Liver (tissue), 9 donors: ENCODE data around the gene TCF7L2. TPM values are rescaled to one million over a fixed set of nuclear protein-coding genes. Genes with fewer than 3 reads are reported as not detected.

Experiments used
- DNase-seq: peaks from one replicate; pipeline ENCODE4 v3.0.0-alpha.2; 2017; ENCODE audit warnings: low spot score
- H3K27ac ChIP-seq, 2 donors: one replicate each; pipeline ENCODE4 v1.7.0; 2013; ENCODE audit warnings: inconsistent platforms in 2 of 2, low read length in 2 of 2, control low read depth in 1 of 2, low read depth in 1 of 2, mild to moderate bottlenecking in 1 of 2
- H3K27me3 ChIP-seq, 4 donors: one replicate each; pipeline versions ENCODE4 v1.6.1 to v1.7.0; 2013; ENCODE audit warnings: low read length in 3 of 4, inconsistent platforms in 1 of 4, mild to moderate bottlenecking in 1 of 4, moderate library complexity in 1 of 4; ENCODE audit not compliant: control insufficient read depth in 4 of 4, insufficient read depth in 4 of 4
- H3K36me3 ChIP-seq, 4 donors: one replicate each; pipeline versions ENCODE4 v1.6.1 to v1.7.0; 2013; ENCODE audit warnings: low read length in 3 of 4, mild to moderate bottlenecking in 3 of 4, low read depth in 1 of 4, moderate library complexity in 1 of 4; ENCODE audit not compliant: control insufficient read depth in 4 of 4, insufficient read depth in 3 of 4
- H3K4me1 ChIP-seq, 4 donors: one replicate each; pipeline versions ENCODE4 v1.6.1 to v1.7.0; 2013; ENCODE audit warnings: low read length in 3 of 4, mild to moderate bottlenecking in 3 of 4, moderate library complexity in 1 of 4; ENCODE audit not compliant: control insufficient read depth in 4 of 4, insufficient read depth in 4 of 4
- H3K4me3 ChIP-seq, 3 donors: one replicate each; pipeline versions ENCODE4 v1.6.1 to v1.7.0; 2013; ENCODE audit warnings: low read length in 3 of 3, control low read depth in 1 of 3, low read depth in 1 of 3, mild to moderate bottlenecking in 1 of 3
- H3K9ac ChIP-seq, 2 donors: one replicate each; pipeline ENCODE4 v1.7.0; 2013; ENCODE audit warnings: low read length in 2 of 2, mild to moderate bottlenecking in 2 of 2, moderate library complexity in 2 of 2, control low read depth in 1 of 2, low read depth in 1 of 2
- H3K9me3 ChIP-seq, 4 donors: one replicate each; pipeline versions ENCODE4 v1.6.1 to v1.7.0; 2013; ENCODE audit warnings: low read length in 3 of 4; ENCODE audit not compliant: control insufficient read depth in 4 of 4
- EGR1 ChIP-seq, 2 donors: IDR thresholded peaks; 2 replicates each; pipeline ENCODE4 v1.6.1; 2016 to 2018; ENCODE audit warnings: antibody characterized with exemption in 2 of 2, low read depth in 2 of 2
- FOXA1 ChIP-seq: IDR thresholded peaks from 2 replicates; pipeline ENCODE4 v1.6.1; 2016; ENCODE audit warnings: antibody characterized with exemption
- GABPA ChIP-seq, 2 donors: IDR thresholded peaks in 1 of 2; conservative IDR thresholded peaks in 1 of 2; 2 replicates each; pipeline ENCODE4 v1.6.1; 2016; ENCODE audit warnings: antibody characterized with exemption in 2 of 2, mild to moderate bottlenecking in 1 of 2, moderate library complexity in 1 of 2
- HNF4A ChIP-seq, 2 donors: conservative IDR thresholded peaks; 2 replicates each; pipeline ENCODE4 v1.6.1; 2016; ENCODE audit warnings: antibody characterized with exemption in 2 of 2, mild to moderate bottlenecking in 2 of 2
- HNF4G ChIP-seq: IDR thresholded peaks from 2 replicates; pipeline ENCODE4 v1.6.1; 2016; ENCODE audit warnings: antibody characterized with exemption
- JUND ChIP-seq, 2 donors: IDR thresholded peaks; 2 replicates each; pipeline ENCODE4 v1.6.1; 2016; ENCODE audit warnings: antibody characterized with exemption in 2 of 2
- NR2F2 ChIP-seq: IDR thresholded peaks from 2 replicates; pipeline ENCODE4 v1.6.1; 2016; ENCODE audit warnings: antibody characterized with exemption
- RAD21 ChIP-seq, 2 donors: IDR thresholded peaks; 2 replicates each; pipeline ENCODE4 v1.6.1; 2016; ENCODE audit warnings: antibody characterized with exemption in 2 of 2, mild to moderate bottlenecking in 2 of 2
- RXRA ChIP-seq, 2 donors: IDR thresholded peaks; 2 replicates each; pipeline ENCODE4 v1.6.1; 2017 to 2018; ENCODE audit warnings: antibody characterized with exemption in 2 of 2, mild to moderate bottlenecking in 1 of 2
- SP1 ChIP-seq: IDR thresholded peaks from 2 replicates; pipeline ENCODE4 v1.6.1; 2018; ENCODE audit warnings: antibody characterized with exemption, mild to moderate bottlenecking
- TAF1 ChIP-seq: conservative IDR thresholded peaks from 2 replicates; pipeline ENCODE4 v1.6.1; 2016; ENCODE audit warnings: antibody characterized with exemption, mild to moderate bottlenecking
- WGBS: extraction: QIAGEN DNeasy Blood & Tissue Kit; methylation state at CpG from one replicate; pipeline ENCODE4 v1.1.7; 2013; 5-methylcytosine and 5-hydroxymethylcytosine counted together
- polyA plus RNA-seq, 2 donors: library from polyadenylated mRNA; stranded (reverse) in 1 of 2; unstranded in 1 of 2; fragments of 200-250 nt in 1 of 2; fragments of >200 nt in 1 of 2; fragmentation: Nextera tagmentation in 1 of 2; extraction: Ambion mirVana in 1 of 2; gene quantifications; one replicate each; pipeline versions ENCODE4 v1.2.1 to v1.2.3, GENCODE V29; 2013 to 2015
- total RNA-seq, 2 donors: library from RNA; depleted of rRNA; stranded (reverse); fragments of >200 nt; gene quantifications; one replicate each; pipeline ENCODE4 v1.2.3, GENCODE V29; 2014
- TF ChIP-seq, protein P1 (sequence below): fragments of 150-350 bp; IDR thresholded peaks from 2 replicates; pipeline ENCODE4 v1.5.1; 2017; ENCODE audit warnings: improper control_type of control experiment, low read depth, low read length; ENCODE audit not compliant: missing input control
- TF ChIP-seq, protein P2 (sequence below): IDR thresholded peaks from 2 replicates; pipeline ENCODE4 v1.6.1; 2016; ENCODE audit warnings: antibody characterized with exemption
- TF ChIP-seq, protein P3 (sequence below): IDR thresholded peaks from 2 replicates; pipeline ENCODE4 v1.6.1; 2016; ENCODE audit warnings: antibody characterized with exemption
- TF ChIP-seq, protein P4 (sequence below): IDR thresholded peaks from 2 replicates; pipeline ENCODE4 v1.6.1; 2016; ENCODE audit warnings: antibody characterized with exemption, mild to moderate bottlenecking
- donor health status: healthy.
- donor health status: healthy.
- donor health status: healthy.
- donor health status: healthy.
- donor health status: healthy.

Gene TCF7L2
- total and polyA plus RNA-seq, 4 donors: 4.9 to 18.0 (median 8.3) TPM

DNA sequence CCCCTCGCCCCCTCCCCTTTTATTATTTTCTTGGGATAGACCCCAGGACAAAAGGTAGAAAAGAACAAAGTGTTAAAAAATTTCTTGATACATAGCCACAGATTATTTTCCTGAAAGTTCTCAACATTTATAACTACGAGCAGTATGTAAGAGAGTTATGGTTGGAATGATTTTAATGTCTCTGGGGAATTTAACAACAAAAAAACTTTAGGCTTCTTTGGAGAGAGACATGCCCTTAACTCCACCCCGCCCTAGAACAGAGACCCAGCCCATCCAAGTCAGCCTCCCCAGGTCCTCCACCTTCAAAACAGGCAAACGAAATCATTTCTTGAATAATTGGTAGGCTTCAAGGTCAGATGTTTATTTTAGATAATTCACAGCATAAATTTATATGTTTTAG, 97.1 kb downstream of the TCF7L2 start:
- H3K4me3 ChIP-seq: no peak overlapping the region
- no peak for TF ChIP-seq HNF4G
- no peak for TF ChIP-seq RAD21 (IDR thresholded peaks at IDR 0.05)
- no peak for TF ChIP-seq TAF1
- no peak for TF ChIP-seq GABPA (IDR thresholded peaks at IDR 0.05 in 1 of 2, conservative IDR thresholded peaks at IDR 0.05 in 1 of 2)
- no peak for TF ChIP-seq HNF4A (conservative IDR thresholded peaks at IDR 0.05)
- TF ChIP-seq, protein P1, sequence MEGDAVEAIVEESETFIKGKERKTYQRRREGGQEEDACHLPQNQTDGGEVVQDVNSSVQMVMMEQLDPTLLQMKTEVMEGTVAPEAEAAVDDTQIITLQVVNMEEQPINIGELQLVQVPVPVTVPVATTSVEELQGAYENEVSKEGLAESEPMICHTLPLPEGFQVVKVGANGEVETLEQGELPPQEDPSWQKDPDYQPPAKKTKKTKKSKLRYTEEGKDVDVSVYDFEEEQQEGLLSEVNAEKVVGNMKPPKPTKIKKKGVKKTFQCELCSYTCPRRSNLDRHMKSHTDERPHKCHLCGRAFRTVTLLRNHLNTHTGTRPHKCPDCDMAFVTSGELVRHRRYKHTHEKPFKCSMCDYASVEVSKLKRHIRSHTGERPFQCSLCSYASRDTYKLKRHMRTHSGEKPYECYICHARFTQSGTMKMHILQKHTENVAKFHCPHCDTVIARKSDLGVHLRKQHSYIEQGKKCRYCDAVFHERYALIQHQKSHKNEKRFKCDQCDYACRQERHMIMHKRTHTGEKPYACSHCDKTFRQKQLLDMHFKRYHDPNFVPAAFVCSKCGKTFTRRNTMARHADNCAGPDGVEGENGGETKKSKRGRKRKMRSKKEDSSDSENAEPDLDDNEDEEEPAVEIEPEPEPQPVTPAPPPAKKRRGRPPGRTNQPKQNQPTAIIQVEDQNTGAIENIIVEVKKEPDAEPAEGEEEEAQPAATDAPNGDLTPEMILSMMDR: no peak
- TF ChIP-seq, protein P2, sequence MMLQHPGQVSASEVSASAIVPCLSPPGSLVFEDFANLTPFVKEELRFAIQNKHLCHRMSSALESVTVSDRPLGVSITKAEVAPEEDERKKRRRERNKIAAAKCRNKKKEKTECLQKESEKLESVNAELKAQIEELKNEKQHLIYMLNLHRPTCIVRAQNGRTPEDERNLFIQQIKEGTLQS: no peak
- TF ChIP-seq EGR1 (IDR thresholded peaks at IDR 0.05; ENCODE audit: low read depth in 2 of 2): no peak
- TF ChIP-seq NR2F2: no peak
- no peak for TF ChIP-seq FOXA1
- TF ChIP-seq SP1: no peak
- TF ChIP-seq RXRA (IDR thresholded peaks at IDR 0.05): no peak
- TF ChIP-seq, protein P3, sequence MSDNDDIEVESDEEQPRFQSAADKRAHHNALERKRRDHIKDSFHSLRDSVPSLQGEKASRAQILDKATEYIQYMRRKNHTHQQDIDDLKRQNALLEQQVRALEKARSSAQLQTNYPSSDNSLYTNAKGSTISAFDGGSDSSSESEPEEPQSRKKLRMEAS: no peak
- TF ChIP-seq JUND (IDR thresholded peaks at IDR 0.05): no peak
- DNase-seq: no peak
- H3K4me1 ChIP-seq: peaks cover 0 to 4% (median 0%) of the 10 kb centered on the region in 4 donors
- H3K27ac ChIP-seq: no peak overlapping the region
- H3K36me3 ChIP-seq: peaks cover 0 to 4% (median 3%) of the 10 kb centered on the region in 4 donors
- no peaks in the 10 kb centered on the region for H3K9me3 ChIP-seq
- H3K27me3 ChIP-seq: no peaks in the 10 kb centered on the region
- 65% methylated on average over 4 of the region's 4 CpGs for WGBS
- no peak overlapping the region for H3K9ac ChIP-seq

DNA sequence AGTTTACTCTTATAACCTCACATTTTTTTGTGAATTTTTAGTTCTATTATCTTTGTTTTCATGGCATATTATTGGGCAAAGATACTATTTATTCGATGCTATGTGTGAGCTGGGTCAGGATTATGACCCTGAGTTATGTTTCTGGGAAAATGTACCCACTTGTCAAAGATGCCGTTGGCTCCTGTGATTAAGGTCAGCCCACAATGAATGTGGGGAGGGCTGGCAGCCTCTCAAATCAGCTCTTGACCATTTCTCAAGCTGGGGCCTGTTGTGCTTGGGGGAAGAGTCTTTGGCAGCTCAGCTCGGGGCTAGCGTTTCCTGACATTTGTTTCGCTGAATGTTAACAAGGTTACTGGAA, 97.5 kb downstream of the TCF7L2 start:
- Histone ChIP-seq H3K4me3 (no peak overlapping the region), H3K27me3 (no peaks in the 10 kb centered on the region), H3K4me1 (peaks cover 0 to 7% (median 0%) of the 10 kb centered on the region in 4 donors), H3K9me3 (no peaks in the 10 kb centered on the region), H3K9ac (no peak overlapping the region), H3K27ac (no peak overlapping the region), H3K36me3 (peaks cover 0 to 4% (median 3%) of the 10 kb centered on the region in 4 donors)
- TF ChIP-seq HNF4G (no peak), TAF1 (no peak), GABPA (IDR thresholded peaks at IDR 0.05 in 1 of 2, conservative IDR thresholded peaks at IDR 0.05 in 1 of 2) (no peak), SP1 (no peak), NR2F2 (peak; percentile 57)
- no peak for DNase-seq
- 76% methylated on average over 5 of the region's 5 CpGs for WGBS

DNA sequence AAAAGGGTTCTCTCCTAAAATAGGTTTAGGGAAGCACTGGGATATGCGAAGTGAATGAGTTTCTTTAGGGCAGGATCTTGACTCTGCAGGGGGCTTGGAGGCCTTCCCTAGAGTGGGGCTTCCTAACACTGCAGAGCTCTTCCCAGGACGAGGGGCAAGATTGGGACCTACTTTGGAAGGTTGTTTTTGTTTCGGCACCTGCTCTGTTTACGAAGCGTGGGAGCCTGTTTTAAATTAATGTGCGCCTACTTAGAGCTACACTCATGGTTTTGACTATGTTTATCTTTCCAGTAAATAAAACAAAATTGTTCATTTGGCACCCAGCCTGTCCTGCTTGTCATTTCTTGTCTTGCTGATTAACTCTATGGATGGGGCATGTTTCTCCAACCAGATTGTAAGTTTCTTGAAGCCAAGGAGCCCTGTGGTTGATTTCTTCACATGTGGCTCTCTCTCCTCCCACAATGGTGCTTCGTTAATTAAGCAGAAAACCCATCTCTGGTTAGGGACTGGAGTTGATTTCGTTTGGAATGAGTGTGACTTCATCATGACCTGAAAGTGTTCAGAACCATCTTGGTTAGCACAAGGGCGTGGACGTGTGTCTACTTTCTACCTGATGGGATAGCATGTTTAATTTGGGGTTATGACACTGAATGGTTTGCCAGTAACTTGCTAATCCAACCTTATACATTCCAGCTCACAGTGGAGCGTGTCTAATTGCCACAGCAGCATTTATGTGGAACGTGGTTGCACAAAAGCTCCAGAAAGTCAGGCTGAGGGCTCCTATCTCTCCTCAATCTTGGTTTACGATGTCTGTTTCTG, 98.1 kb downstream of the TCF7L2 start:
- H3K4me1 ChIP-seq: peaks cover 0 to 7% (median 0%) of the 10 kb centered on the region in 4 donors
- no peaks in the 10 kb centered on the region for H3K27me3 ChIP-seq
- H3K27ac ChIP-seq: no peak overlapping the region
- no peaks in the 10 kb centered on the region for H3K9me3 ChIP-seq
- no peak overlapping the region for H3K4me3 ChIP-seq
- H3K36me3 ChIP-seq: peaks cover 0 to 4% (median 3%) of the 10 kb centered on the region in 4 donors
- TF ChIP-seq, protein P4, sequence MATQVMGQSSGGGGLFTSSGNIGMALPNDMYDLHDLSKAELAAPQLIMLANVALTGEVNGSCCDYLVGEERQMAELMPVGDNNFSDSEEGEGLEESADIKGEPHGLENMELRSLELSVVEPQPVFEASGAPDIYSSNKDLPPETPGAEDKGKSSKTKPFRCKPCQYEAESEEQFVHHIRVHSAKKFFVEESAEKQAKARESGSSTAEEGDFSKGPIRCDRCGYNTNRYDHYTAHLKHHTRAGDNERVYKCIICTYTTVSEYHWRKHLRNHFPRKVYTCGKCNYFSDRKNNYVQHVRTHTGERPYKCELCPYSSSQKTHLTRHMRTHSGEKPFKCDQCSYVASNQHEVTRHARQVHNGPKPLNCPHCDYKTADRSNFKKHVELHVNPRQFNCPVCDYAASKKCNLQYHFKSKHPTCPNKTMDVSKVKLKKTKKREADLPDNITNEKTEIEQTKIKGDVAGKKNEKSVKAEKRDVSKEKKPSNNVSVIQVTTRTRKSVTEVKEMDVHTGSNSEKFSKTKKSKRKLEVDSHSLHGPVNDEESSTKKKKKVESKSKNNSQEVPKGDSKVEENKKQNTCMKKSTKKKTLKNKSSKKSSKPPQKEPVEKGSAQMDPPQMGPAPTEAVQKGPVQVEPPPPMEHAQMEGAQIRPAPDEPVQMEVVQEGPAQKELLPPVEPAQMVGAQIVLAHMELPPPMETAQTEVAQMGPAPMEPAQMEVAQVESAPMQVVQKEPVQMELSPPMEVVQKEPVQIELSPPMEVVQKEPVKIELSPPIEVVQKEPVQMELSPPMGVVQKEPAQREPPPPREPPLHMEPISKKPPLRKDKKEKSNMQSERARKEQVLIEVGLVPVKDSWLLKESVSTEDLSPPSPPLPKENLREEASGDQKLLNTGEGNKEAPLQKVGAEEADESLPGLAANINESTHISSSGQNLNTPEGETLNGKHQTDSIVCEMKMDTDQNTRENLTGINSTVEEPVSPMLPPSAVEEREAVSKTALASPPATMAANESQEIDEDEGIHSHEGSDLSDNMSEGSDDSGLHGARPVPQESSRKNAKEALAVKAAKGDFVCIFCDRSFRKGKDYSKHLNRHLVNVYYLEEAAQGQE: no peak
- TF ChIP-seq HNF4G: no peak
- no peak for TF ChIP-seq JUND (IDR thresholded peaks at IDR 0.05)
- TF ChIP-seq, protein P2: no peak
- WGBS: 91% methylated on average over 13 of the region's 13 CpGs
- no peak overlapping the region for H3K9ac ChIP-seq
- no peak for DNase-seq
